Tibial nerve (tissue), 3 donors: ENCODE results near the gene TNRC6C.
"Not testable (repeated sequence)": the region's sequence is repeated elsewhere in the genome, so short reads cannot be mapped to it uniquely, and the experiment has no call there.

ENCODE experiments used
- CTCF ChIP-seq, 5 experiments: fragments of 200-600 bp in 3 of 5; fragments of 450-650 bp in 2 of 5; sonication (generic) in 3 of 5; IDR thresholded peaks; one replicate each; pipeline ENCODE4 v1.5.1; 2016 to 2019; ENCODE audit warnings: antibody characterized with exemption in 5 of 5, mild to moderate bottlenecking in 3 of 5, moderate library complexity in 2 of 5
- POLR2A ChIP-seq, 2 donors: fragments of 450-650 bp; IDR thresholded peaks; one replicate each; pipeline ENCODE4 v1.6.1; 2017; ENCODE audit warnings: antibody characterized with exemption in 2 of 2, mild to moderate bottlenecking in 2 of 2, moderate library complexity in 2 of 2

GRCh38 chr17:77972271-77972670 lies 13.8 kb downstream of the TNRC6C start:
- TF ChIP-seq CTCF, POLR2A (IDR thresholded peaks at IDR 0.05): not testable (repeated sequence)
